SK-N-SH treated with all-trans-retinoic acid at 6 μM for 48 hours (cell line): ENCODE data around the gene AMFR.

Experiments
- ATAC-seq: fragments of 200-7000 bp; cut with Tn5 transposase; 3 replicates; pipeline ENCODE4 v1.9.1; 2020; ENCODE audit warnings: mild to moderate bottlenecking, moderate library complexity
- ARNTL ChIP-seq: fragments of 450-650 bp; formaldehyde crosslinking; IDR thresholded peaks from 2 replicates; pipeline ENCODE4 v1.5.0; 2020; ENCODE audit warnings: low read depth, mild to moderate bottlenecking, moderate library complexity, borderline replicate concordance
- CSDC2 ChIP-seq: fragments of 250-450 bp; sonication (Bioruptor Pico); IDR thresholded peaks from 2 replicates; pipeline ENCODE4 v1.5.0; 2020; ENCODE audit warnings: mild to moderate bottlenecking, moderate library complexity
- GLIS3 ChIP-seq: fragments of 250-450 bp; sonication (Bioruptor Pico); IDR thresholded peaks from 2 replicates; pipeline ENCODE4 v1.5.0; 2020; ENCODE audit warnings: mild to moderate bottlenecking, moderate library complexity
- ISL1 ChIP-seq: fragments of 250-450 bp; sonication (Bioruptor Pico); IDR thresholded peaks from 2 replicates; pipeline ENCODE4 v2.1.2; 2022; ENCODE audit warnings: mild to moderate bottlenecking, moderate library complexity
- OSR1 ChIP-seq: fragments of 250-450 bp; sonication (Bioruptor Pico); IDR thresholded peaks from 2 replicates; pipeline ENCODE4 v1.8.0; 2022; ENCODE audit warnings: moderate library complexity, mild to moderate bottlenecking, inconsistent platforms
- PPARA ChIP-seq: fragments of 250-450 bp; sonication (Bioruptor Pico); IDR thresholded peaks from 2 replicates; pipeline ENCODE4 v1.5.0; 2020; ENCODE audit warnings: mild to moderate bottlenecking, borderline replicate concordance
- RARB ChIP-seq: fragments of 250-450 bp; sonication (Bioruptor Pico); IDR thresholded peaks from 2 replicates; pipeline ENCODE4 v1.8.0; 2021; ENCODE audit warnings: mild to moderate bottlenecking, moderate library complexity
- SNAI2 ChIP-seq: fragments of 250-450 bp; sonication (Bioruptor Pico); IDR thresholded peaks from 2 replicates; pipeline ENCODE4 v1.5.0; 2020; ENCODE audit warnings: mild to moderate bottlenecking, moderate library complexity
- TCF4 ChIP-seq: fragments of 250-450 bp; sonication (Bioruptor Pico); IDR thresholded peaks from 2 replicates; pipeline ENCODE4 v1.8.0; 2021; ENCODE audit warnings: mild to moderate bottlenecking, moderate library complexity, borderline replicate concordance
- TOX ChIP-seq: fragments of 250-450 bp; sonication (Bioruptor Pico); IDR thresholded peaks from 2 replicates; pipeline ENCODE4 v1.8.0; 2021; ENCODE audit warnings: mild to moderate bottlenecking, moderate library complexity, borderline replicate concordance
- ZC3H10 ChIP-seq: fragments of 250-450 bp; sonication (Bioruptor Pico); IDR thresholded peaks from 2 replicates; pipeline ENCODE4 v1.5.1; 2021; ENCODE audit warnings: mild to moderate bottlenecking, moderate library complexity
- ZFP3 ChIP-seq: fragments of 250-450 bp; sonication (Bioruptor Pico); IDR thresholded peaks from 2 replicates; pipeline ENCODE4 v1.5.0; 2020; ENCODE audit warnings: mild to moderate bottlenecking, moderate library complexity
- ZFP30 ChIP-seq: fragments of 450-650 bp; formaldehyde crosslinking; IDR thresholded peaks from 2 replicates; pipeline ENCODE4 v1.5.0; 2022; ENCODE audit warnings: mild to moderate bottlenecking, moderate library complexity
- ZNF565 ChIP-seq: fragments of 450-650 bp; formaldehyde crosslinking; conservative IDR thresholded peaks from 2 replicates; pipeline ENCODE4 v1.5.0; 2020; ENCODE audit warnings: low read depth, mild to moderate bottlenecking, moderate library complexity
- TF ChIP-seq, protein P1 (sequence below): fragments of 250-450 bp; sonication (Bioruptor Pico); IDR thresholded peaks from 2 replicates; pipeline ENCODE4 v1.8.0; 2020; ENCODE audit warnings: mild to moderate bottlenecking, moderate library complexity, borderline replicate concordance
- TF ChIP-seq, protein P2 (sequence below): fragments of 250-450 bp; sonication (Bioruptor Pico); IDR thresholded peaks from 2 replicates; pipeline ENCODE4 v1.5.1; 2020; ENCODE audit warnings: low read depth, mild to moderate bottlenecking, moderate library complexity
- TF ChIP-seq, protein P3 (sequence below): fragments of 250-450 bp; sonication (Bioruptor Pico); IDR thresholded peaks from 2 replicates; pipeline ENCODE4 v1.8.0; 2021; ENCODE audit warnings: low read depth, mild to moderate bottlenecking, moderate library complexity, borderline replicate concordance
- TF ChIP-seq, protein P4 (sequence below): fragments of 250-450 bp; sonication (Bioruptor Pico); IDR thresholded peaks from 2 replicates; pipeline ENCODE4 v1.5.1; 2021; ENCODE audit warnings: mild to moderate bottlenecking, moderate library complexity
- TF ChIP-seq, protein P5 (sequence below): fragments of 250-450 bp; sonication (Bioruptor Pico); IDR thresholded peaks from 2 replicates; pipeline ENCODE4 v1.5.0; 2020; ENCODE audit warnings: mild to moderate bottlenecking, moderate library complexity

AMFR gene

DNA sequence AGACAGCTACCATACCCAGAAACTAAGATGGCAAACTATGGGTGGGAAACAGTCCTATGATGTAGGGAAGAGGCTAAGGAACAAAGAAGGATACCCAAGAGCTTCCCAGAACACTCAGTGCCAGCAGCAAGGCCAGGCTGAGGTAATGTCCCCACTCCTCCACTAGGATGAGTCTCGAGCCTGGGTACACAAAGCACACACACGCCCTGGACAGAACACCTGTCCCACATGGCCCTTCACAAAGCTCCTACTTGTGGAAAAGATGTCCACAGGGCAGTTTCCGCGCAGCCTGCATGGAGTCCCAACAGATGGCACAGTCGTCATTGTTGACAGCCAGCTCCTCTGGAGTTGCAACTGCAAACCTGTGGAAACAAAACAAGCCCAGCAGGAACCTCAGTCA lies 23.9 kb downstream of the AMFR start:
- TF ChIP-seq SNAI2 = no peak
- no peak for TF ChIP-seq ZC3H10 (CRISPR knock-in tag)
- TF ChIP-seq ISL1 (CRISPR knock-in tag) = no peak
- TF ChIP-seq CSDC2 (CRISPR knock-in tag) = no peak
- no peak for TF ChIP-seq TCF4
- no peak for TF ChIP-seq ARNTL
- no peak for TF ChIP-seq ZFP30 (CRISPR knock-in tag)
- no peak for TF ChIP-seq ZNF565 (CRISPR knock-in tag)
- TF ChIP-seq OSR1 = no peak
- no peak for TF ChIP-seq RARB (CRISPR knock-in tag)
- TF ChIP-seq, protein P1, sequence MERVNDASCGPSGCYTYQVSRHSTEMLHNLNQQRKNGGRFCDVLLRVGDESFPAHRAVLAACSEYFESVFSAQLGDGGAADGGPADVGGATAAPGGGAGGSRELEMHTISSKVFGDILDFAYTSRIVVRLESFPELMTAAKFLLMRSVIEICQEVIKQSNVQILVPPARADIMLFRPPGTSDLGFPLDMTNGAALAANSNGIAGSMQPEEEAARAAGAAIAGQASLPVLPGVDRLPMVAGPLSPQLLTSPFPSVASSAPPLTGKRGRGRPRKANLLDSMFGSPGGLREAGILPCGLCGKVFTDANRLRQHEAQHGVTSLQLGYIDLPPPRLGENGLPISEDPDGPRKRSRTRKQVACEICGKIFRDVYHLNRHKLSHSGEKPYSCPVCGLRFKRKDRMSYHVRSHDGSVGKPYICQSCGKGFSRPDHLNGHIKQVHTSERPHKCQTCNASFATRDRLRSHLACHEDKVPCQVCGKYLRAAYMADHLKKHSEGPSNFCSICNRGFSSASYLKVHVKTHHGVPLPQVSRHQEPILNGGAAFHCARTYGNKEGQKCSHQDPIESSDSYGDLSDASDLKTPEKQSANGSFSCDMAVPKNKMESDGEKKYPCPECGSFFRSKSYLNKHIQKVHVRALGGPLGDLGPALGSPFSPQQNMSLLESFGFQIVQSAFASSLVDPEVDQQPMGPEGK (CRISPR knock-in tag) = no peak
- TF ChIP-seq, protein P2, sequence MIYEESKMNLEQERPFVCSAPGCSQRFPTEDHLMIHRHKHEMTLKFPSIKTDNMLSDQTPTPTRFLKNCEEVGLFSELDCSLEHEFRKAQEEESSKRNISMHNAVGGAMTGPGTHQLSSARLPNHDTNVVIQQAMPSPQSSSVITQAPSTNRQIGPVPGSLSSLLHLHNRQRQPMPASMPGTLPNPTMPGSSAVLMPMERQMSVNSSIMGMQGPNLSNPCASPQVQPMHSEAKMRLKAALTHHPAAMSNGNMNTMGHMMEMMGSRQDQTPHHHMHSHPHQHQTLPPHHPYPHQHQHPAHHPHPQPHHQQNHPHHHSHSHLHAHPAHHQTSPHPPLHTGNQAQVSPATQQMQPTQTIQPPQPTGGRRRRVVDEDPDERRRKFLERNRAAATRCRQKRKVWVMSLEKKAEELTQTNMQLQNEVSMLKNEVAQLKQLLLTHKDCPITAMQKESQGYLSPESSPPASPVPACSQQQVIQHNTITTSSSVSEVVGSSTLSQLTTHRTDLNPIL = no peak
- peak; percentile 73 for ATAC-seq

DNA sequence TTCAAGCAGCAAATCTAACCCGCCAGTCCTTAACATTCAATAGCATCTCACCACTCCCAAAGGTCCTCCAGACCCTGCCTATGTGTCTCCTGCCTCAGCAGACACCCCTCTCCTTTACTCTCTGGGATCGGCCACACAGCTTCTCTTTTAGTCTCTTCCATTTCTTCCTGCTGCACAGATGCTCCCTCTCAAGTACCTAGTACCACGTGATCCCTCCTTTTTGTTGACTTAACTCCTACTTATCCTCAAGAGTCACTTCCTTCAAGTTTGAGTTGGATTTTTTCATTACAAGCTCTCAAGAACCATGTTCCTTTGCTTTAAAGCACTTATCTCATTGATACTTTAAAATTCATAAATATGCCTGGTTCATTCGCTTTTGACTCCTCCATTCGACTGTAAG lies 24.9 kb downstream of the AMFR start:
- ATAC-seq = no peak
- TF ChIP-seq, protein P3, sequence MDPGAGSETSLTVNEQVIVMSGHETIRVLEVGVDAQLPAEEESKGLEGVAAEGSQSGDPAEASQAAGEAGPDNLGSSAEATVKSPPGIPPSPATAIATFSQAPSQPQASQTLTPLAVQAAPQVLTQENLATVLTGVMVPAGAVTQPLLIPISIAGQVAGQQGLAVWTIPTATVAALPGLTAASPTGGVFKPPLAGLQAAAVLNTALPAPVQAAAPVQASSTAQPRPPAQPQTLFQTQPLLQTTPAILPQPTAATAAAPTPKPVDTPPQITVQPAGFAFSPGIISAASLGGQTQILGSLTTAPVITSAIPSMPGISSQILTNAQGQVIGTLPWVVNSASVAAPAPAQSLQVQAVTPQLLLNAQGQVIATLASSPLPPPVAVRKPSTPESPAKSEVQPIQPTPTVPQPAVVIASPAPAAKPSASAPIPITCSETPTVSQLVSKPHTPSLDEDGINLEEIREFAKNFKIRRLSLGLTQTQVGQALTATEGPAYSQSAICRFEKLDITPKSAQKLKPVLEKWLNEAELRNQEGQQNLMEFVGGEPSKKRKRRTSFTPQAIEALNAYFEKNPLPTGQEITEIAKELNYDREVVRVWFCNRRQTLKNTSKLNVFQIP = no peak
- no peak for TF ChIP-seq TCF4
- TF ChIP-seq, protein P2 = no peak
- TF ChIP-seq, protein P1 (CRISPR knock-in tag) = no peak
- TF ChIP-seq ZC3H10 (CRISPR knock-in tag) = no peak
- TF ChIP-seq GLIS3 = no peak
- no peak for TF ChIP-seq ZFP3 (CRISPR knock-in tag)
- TF ChIP-seq, protein P4, sequence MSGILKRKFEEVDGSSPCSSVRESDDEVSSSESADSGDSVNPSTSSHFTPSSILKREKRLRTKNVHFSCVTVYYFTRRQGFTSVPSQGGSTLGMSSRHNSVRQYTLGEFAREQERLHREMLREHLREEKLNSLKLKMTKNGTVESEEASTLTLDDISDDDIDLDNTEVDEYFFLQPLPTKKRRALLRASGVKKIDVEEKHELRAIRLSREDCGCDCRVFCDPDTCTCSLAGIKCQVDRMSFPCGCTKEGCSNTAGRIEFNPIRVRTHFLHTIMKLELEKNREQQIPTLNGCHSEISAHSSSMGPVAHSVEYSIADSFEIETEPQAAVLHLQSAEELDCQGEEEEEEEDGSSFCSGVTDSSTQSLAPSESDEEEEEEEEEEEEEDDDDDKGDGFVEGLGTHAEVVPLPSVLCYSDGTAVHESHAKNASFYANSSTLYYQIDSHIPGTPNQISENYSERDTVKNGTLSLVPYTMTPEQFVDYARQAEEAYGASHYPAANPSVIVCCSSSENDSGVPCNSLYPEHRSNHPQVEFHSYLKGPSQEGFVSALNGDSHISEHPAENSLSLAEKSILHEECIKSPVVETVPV (CRISPR knock-in tag) = no peak
- TF ChIP-seq ZNF565 (CRISPR knock-in tag) = no peak
- TF ChIP-seq TOX (CRISPR knock-in tag) = no peak
- no peak for TF ChIP-seq PPARA (CRISPR knock-in tag)
- TF ChIP-seq, all 23 proteins: peak for 0

DNA sequence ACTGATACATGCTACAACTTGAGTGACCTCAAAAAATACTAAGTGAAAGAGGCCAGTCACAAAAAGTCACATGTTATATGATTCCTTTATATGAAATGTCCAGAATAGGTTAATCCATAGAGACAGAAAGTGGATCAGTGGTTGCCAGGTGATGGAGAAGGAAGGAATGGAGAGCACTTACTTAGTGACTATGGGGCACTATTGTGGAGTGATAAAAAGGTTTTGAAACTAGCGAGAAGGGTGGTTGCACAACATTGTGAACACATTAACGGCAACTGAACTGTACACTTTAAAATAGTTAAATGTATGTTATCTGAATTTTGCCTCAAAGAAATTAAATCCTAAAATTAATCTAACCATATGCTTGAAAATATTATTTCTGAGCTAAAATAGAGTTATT lies 25.9 kb downstream of the AMFR start:
- ATAC-seq = no peak
- TF ChIP-seq CSDC2 (CRISPR knock-in tag) (no peak), ARNTL (no peak), OSR1 (no peak), ZFP30 (CRISPR knock-in tag) (no peak)
- TF ChIP-seq, protein P5, sequence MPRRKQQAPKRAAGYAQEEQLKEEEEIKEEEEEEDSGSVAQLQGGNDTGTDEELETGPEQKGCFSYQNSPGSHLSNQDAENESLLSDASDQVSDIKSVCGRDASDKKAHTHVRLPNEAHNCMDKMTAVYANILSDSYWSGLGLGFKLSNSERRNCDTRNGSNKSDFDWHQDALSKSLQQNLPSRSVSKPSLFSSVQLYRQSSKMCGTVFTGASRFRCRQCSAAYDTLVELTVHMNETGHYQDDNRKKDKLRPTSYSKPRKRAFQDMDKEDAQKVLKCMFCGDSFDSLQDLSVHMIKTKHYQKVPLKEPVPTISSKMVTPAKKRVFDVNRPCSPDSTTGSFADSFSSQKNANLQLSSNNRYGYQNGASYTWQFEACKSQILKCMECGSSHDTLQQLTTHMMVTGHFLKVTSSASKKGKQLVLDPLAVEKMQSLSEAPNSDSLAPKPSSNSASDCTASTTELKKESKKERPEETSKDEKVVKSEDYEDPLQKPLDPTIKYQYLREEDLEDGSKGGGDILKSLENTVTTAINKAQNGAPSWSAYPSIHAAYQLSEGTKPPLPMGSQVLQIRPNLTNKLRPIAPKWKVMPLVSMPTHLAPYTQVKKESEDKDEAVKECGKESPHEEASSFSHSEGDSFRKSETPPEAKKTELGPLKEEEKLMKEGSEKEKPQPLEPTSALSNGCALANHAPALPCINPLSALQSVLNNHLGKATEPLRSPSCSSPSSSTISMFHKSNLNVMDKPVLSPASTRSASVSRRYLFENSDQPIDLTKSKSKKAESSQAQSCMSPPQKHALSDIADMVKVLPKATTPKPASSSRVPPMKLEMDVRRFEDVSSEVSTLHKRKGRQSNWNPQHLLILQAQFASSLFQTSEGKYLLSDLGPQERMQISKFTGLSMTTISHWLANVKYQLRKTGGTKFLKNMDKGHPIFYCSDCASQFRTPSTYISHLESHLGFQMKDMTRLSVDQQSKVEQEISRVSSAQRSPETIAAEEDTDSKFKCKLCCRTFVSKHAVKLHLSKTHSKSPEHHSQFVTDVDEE (CRISPR knock-in tag) = no peak
